Gastroesophageal sphincter (tissue), 3 donors: Measurements from ENCODE around the gene CPA5.

ENCODE experiments used
- CTCF ChIP-seq, 4 experiments: fragments of 200-600 bp in 2 of 4; fragments of 450-650 bp in 2 of 4; sonication (generic) in 1 of 4; IDR thresholded peaks; one replicate each; pipeline ENCODE4 v1.5.1; 2017 to 2019; ENCODE audit warnings: antibody characterized with exemption in 4 of 4, mild to moderate bottlenecking in 2 of 4, moderate library complexity in 2 of 4
- EP300 ChIP-seq: sonication (generic); formaldehyde crosslinking; IDR thresholded peaks from one replicate; pipeline ENCODE4 v1.6.1; 2017; ENCODE audit warnings: antibody characterized with exemption, mild to moderate bottlenecking
- POLR2A ChIP-seq, 2 donors: fragments of 450-650 bp; IDR thresholded peaks; one replicate each; pipeline ENCODE4 v1.6.1; 2017; ENCODE audit warnings: antibody characterized with exemption in 2 of 2, mild to moderate bottlenecking in 2 of 2, moderate library complexity in 1 of 2
- POLR2AphosphoS5 ChIP-seq: sonication (generic); formaldehyde crosslinking; IDR thresholded peaks from one replicate; pipeline ENCODE4 v1.6.1; 2017; ENCODE audit warnings: antibody characterized with exemption

GRCh38 chr7:130344271-130344866 is at the start of gene CPA5:
- no peak for TF ChIP-seq CTCF (IDR thresholded peaks at IDR 0.05)
- no peak for TF ChIP-seq EP300
- no peak for TF ChIP-seq POLR2A (IDR thresholded peaks at IDR 0.05)
- TF ChIP-seq POLR2AphosphoS5, result no peak
